HG03565 (cell line): ENCODE results near the gene MEIKIN.
A peak's percentile ranks its signal among the peaks of the same experiment; 100 is the strongest.

Experiments used
- ATAC-seq: cut with Tn5 transposase; IDR thresholded peaks from one replicate; pipeline ENCODE4 v1.9.1; 2021; ENCODE audit warnings: mild to moderate bottlenecking, moderate library complexity; ENCODE audit not compliant: unreplicated experiment

Gene MEIKIN

GRCh38 chr5:131974016-131974415 is 28.6 kb upstream of the MEIKIN start:
- no peak for ATAC-seq

DNA sequence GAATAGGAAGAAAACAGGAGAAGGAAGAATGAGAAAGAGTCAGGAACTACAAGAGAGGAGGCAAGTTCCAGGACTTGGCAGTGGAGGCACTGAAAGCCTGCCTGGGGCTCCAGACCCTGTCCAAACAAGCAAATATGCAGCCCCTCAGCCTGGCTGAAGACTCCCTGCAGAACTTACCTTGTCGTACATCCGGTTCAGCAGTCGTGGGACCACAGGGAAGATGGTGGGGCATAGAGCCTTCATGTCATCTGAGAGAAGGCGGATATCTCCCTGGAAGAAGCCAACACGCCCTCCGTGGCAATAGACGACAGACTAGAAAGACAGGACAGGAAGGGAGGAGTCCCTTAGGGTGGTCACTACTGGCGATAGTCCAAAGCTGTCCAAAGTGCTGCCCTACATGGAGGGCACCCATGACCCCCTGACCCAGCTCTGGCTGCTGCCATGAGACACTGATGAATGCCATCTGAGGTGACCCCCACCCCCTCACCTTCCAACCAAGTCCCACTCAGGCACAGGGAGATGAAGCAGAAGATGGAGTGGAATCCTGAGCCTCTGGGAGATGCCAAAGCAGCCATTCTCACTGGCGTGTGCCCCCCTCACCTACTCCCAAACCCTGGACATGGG is 27.7 kb upstream of the MEIKIN start:
- ATAC-seq, result no peak

DNA sequence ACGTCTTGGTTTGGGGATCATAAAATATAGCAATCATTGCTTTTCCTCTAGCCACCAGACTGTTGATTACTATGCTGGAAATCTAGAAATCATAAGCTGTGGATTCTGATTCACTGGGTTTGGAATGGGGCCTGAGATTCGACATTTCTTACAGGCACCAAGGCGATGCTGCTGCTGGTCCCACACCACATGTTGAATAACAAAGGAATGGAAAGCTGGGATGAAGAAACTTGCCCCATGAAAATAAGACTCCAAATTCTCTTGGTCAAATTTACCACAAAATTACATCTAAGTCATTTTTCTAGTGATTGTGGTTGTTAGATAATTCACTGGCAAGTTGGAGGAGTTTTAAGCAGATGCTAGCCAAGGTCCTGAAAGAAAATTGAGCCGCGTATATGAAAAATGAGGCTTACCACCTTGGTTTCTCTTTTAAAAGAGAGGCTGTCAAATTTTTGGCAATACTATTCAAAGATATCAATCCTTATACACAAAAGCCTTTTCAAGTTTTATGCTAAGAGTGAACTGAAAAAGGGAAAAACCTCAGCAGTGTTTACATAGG is 23.0 kb upstream of the MEIKIN start:
- ATAC-seq, result no peak

DNA sequence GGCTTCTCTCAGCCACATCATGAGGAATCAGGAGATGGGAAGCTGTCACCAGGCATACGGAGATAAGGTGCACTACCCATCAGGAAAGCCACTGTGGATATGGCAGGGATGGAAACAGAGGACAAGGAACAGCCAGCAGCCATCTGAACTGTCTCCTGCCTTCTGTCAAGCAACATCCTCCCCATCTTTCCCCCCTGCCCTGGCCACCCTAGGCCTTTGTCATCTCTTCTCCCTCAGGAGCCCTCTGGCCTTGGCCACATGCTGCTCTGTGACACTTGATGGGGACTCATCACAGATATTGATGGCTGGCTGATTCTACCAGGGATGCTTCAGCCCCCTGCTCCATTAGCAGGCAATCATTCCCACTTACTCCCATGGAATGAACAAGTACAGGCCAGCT is 21.1 kb upstream of the MEIKIN start:
- ATAC-seq, result no peak

DNA sequence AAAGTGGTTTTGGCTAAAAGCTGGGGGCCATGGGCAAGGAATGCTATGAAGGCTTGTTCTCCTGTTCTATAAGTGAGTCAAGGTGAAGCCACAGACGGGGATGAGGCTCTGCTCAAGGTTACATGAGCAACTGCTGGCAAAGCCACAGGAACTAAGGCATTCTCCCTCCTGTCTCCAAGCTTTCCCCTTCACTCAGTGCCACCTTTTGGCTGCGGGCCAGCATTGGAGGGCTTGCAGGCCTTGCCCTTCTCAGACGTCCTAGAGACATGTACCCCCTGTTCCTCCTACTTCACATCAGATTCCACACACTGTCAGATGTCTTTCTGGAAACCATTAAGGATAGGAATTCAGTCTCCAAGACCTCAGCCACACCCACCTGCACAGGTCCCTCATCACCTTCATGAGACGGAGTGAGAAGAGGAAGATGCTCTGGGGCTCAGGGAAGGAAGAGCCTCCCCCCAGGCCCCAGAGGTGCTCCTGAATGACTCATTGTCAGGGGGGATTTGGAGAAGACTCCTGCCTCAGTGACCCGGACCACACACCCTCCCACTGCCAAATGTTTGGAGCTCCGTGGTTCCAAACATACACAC is 20.5 kb upstream of the MEIKIN start:
- no peak for ATAC-seq

DNA sequence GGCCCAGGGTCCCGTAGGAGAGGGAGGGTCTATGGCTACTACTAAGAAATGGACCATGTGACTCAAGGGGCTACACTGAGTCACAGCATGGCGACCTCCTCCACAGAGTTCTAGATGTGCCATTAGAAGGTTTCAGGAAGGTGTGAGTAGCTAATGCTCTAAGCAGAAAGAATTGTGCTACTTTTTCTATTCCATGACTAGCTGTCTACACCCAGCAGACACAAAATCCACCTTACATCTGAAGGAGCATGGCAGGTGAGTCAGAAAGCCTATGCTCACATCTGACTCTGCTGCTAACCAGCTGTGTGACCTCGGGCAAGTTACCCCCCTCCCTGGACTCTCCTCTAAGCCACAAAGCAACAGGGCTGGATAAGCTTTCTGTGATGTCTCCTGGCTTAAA is 14.4 kb upstream of the MEIKIN start:
- no peak for ATAC-seq

DNA sequence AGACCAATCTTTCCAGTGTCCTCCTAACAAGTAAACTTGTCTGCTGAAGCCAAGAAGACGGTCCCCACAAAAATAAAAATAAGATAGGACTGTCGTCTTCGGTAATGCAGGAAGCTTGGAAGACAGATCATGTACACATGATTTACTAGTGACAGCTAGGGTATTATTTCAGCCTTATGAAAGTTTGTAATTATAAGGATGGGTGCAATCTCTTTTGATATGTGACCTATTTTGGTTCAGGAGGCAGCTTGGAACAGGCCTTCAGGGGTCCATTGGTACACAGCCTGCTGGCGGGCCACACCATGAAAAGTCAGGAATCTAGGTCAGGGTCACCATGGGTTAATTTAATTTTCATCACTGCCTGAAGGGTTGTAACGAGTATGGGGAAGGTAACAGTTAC is 13.7 kb upstream of the MEIKIN start:
- ATAC-seq, result no peak

DNA sequence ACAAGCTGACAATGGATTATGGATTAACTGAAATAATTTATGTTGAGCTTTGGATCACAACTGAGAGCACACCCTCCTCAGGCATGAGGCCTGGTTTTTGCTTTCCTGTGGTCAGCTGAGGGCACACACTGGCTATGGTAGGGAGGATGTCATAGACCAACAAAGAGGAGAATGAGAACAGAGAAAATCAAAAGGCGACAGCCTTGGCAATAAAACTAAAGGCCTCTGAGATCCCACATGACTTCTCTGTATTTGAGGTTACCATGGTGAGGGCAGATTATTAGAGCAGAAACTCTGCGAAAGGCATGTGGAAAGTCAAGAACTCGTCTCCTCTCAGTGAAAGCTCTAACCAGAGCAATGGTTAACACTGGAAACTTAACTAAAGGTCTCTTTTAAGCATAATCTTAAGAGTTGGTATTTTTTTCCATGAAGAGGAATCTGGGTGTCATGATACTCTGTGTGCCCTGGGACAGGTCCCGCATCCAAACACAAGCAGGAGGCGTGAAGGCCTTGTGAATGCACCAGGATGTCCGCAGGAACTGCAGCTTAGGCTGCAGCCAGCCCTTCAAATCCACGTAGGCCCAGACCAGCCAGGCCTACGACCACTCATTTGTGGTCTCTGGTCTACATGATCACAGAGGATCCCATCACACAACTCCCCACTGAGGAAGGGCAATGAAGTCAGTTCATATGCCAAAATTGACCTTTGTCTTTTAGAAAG is 12.4 kb upstream of the MEIKIN start:
- no peak for ATAC-seq

- peak; percentile 61 for ATAC-seq
Measured at GRCh38 chr5:131953969-131954368, 8.5 kb upstream of the MEIKIN start.

- ATAC-seq, result no peak
Measured at GRCh38 chr5:131952301-131952857, 6.9 kb upstream of the MEIKIN start.

DNA sequence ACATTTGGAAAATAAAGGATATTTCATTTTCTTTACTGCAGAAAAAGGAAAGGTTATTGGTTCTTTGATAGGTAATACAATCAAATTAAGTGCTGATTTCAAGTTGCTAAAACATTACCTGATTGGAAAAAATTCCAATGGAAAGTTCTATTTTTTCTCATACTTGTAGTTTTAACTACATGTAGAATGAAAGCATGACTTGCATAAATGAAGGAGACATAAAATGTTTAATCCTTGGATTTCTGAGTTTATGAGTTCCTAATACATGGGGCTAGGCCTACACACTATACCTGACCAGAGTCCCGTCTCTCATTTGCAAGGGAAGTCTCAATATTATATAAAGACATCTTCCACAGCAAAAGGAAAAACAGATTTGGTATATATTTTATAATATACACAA is 5.2 kb upstream of the MEIKIN start:
- ATAC-seq, result no peak

GRCh38 chr5:131947445-131947844 is 2.0 kb upstream of the MEIKIN start:
- no peak for ATAC-seq

GRCh38 chr5:131944702-131945550 is 537 bp downstream of the MEIKIN start:
- no peak for ATAC-seq

DNA sequence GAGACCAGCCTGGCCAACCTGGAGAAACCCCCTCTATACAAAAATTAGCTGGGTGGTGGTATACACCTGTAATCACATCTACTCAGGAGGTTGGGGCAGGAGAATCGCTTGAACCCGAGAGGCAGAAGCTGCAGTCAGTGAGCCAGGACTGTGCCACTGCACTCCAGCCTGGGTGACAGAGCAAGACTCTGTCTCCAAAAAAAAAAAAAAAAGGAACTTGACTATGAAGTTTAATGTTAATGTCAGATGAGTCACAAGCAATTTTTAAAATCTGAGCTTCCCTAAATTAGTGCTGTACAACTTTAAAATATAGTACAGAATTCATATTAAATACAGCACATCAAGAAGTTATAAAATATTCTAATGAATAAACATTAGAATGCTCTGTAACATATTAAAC is 1.5 kb downstream of the MEIKIN start:
- no peak for ATAC-seq

- no peak for ATAC-seq
Measured at GRCh38 chr5:131942016-131942415, 3.4 kb downstream of the MEIKIN start.

DNA sequence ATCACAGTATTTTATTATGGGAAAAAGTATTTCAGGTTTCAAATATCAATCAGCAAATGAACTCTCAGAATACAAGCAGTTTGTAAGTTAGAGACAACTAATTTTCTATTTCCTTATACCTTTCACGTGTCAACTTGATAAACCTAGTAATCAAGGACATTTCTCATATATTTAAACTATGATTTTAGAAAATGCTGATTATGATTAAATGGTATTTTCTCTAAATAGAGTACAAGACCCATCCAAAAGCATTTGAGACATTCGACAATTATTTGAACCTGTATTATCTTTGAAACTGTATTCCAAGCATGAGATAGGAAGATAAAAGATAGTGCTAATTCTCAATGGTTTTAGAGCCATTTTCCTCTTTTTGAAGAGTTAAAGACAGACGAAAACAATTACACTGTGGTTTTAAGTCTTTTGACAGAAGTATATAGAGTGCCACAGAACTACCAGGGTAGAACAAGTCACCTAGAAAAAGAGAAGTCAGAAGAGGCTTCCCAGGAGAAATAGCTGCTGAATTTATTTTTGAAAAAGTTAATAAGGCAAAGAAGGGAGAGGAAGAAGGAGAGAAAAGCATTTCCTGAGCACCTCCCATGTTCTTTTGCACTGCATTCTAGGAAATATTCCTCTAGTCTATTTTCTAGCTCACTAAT is 5.6 kb downstream of the MEIKIN start:
- no peak for ATAC-seq

GRCh38 chr5:131932235-131932634 is 13.2 kb downstream of the MEIKIN start:
- ATAC-seq, result no peak

- ATAC-seq, result no peak
Measured at GRCh38 chr5:131928957-131929356, 16.5 kb downstream of the MEIKIN start.

GRCh38 chr5:131926168-131926567 is 19.3 kb downstream of the MEIKIN start:
- no peak for ATAC-seq

DNA sequence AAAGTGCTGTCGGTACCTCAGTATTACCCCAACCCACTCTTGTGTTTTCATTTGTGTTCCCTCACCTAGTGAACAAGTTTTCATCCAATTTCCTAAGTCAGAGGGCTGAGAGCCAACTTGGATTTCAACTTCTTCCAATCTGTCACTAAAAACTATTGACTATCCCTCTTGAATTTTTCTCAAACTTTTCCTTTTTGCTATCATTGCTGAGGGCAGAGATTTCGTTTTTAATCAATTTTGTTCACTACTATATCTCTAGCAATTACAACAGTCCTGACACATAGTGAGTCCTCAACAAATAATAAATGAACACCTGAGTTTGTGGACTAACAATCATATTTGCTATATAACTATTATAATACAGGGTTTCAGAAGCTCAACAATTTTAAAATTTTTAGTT is 29.0 kb downstream of the MEIKIN start:
- ATAC-seq, result no peak
